ENCODE results near the gene AP3S2. TPM values are rescaled to one million over a fixed set of nuclear protein-coding genes. Genes with fewer than 3 reads are reported as not detected.
A peak's percentile ranks its signal among the peaks of the same experiment; 100 is the strongest.

Gene AP3S2
- total and polyA plus RNA-seq, 2 of the 4 experiments (the other 2 are of a cell fraction) = 12.6 to 34.1 TPM

DNA sequence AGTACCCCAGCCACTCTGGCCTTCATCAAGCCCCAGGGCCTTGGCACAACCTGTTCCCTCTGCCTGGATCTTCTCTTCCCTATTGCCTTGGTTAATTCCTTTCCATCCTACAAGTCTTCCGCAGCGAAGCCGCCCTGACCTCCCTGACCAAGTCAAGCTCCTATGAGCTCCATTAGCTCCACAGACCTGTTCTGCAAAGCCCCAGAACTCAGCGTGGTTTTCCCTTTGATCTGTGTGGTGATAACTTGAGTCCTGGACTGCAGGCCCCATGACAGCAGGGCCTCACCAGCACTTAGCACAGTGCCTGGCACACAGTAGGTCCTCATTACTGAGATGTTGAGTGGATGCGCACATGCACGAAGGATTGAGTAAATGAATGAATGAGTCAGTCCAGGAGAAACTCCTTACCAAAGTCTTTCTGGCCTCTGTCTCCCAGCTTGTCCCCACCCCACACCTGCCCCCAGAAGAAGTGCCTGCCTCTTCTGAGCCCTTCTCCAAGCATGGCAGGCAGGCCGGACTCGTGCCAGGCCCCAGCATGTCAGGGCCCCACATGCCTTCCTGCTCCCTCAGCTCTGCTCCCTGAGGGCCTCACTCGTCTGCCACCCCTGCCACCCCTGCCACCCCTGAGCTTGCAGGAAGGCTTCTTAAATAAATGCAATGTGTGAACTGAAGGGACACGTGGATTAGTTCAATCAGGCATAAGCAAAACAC is 85.5 kb downstream of the AP3S2 start:
- Histone ChIP-seq H3K79me1 (ENCODE audit: low read depth in 1 of 2, low read length in 2 of 2) (peaks cover 2 to 51% of the 10 kb centered on the region in 2 experiments; a peak in 3 of 4 replicates), H2AK9ac (replicated peaks; ENCODE audit: low read depth, low read length, poor library complexity) (peak overlapping the region; percentile 80), H3K4me2 (ENCODE audit: low read depth, low read length) (no peak overlapping the region), H3K14ac (replicated peaks; ENCODE audit: low read depth, low read length) (peak overlapping the region; percentile 15; the same call in 1 of the 2 replicates), H3K9me3 (ENCODE audit: control insufficient read depth, insufficient read depth, low read length) (no peaks in the 10 kb centered on the region), H3K36me3 (ENCODE audit: control insufficient read depth, insufficient read depth, low read length) (peaks cover 28% of the 10 kb centered on the region; the same call in 1 of the 2 replicates), H3K4me1 (ENCODE audit: control insufficient read depth, insufficient read depth, low read length) (peaks cover 18% of the 10 kb centered on the region), H3K18ac (ENCODE audit: low read depth, low read length) (no peak overlapping the region; the same call in 1 of the 2 replicates), H2BK15ac (ENCODE audit: low read depth, low read length) (peak overlapping the region; percentile 63; the same call in 1 of the 3 replicates), H3K4me3 (ENCODE audit: insufficient read depth, low read depth, low read length) (no peak overlapping the region), H3K56ac (ENCODE audit: extremely low read depth, insufficient read depth, low read length) (no peak overlapping the region), H2BK5ac (ENCODE audit: low read depth, low read length, poor library complexity, severe bottlenecking) (no peak overlapping the region), H3K23ac (ENCODE audit: low read depth, low read length) (peak overlapping the region; percentile 60; the same call in 1 of the 2 replicates), H4K20me1 (ENCODE audit: insufficient read depth, low read length) (peaks cover under 1% of the 10 kb centered on the region; the same call in 1 of the 2 replicates), H4K91ac (ENCODE audit: insufficient read depth, low read depth, low read length) (peak overlapping the region; percentile 51), H3K9ac (ENCODE audit: low read depth, low read length) (no peak overlapping the region), H4K5ac (ENCODE audit: low read depth, low read length) (no peak overlapping the region; the same call in 1 of the 2 replicates), H2BK20ac (ENCODE audit: low read depth, low read length) (peak overlapping the region; percentile 69; the same call in 1 of the 2 replicates), H2BK120ac (ENCODE audit: low read depth, low read length) (peak overlapping the region; percentile 77; the same call in 1 of the 2 replicates), H3K9me1 (ENCODE audit: insufficient read depth, low read length) (peaks cover 27% of the 10 kb centered on the region), H2AFZ (replicated peaks; ENCODE audit: low read length, poor library complexity) (no peak overlapping the region), H3K27me3 (ENCODE audit: control insufficient read depth, insufficient read depth, low read length) (no peaks in the 10 kb centered on the region), H3K4ac (ENCODE audit: low read depth, low read length) (peak overlapping the region; percentile 87), H4K8ac (ENCODE audit: low read depth in 2 of 2, low read length in 2 of 2) (peak overlapping the region in 1 of 2 experiments; percentile 84; a peak in 1 of 4 replicates), H3K27ac (ENCODE audit: insufficient read depth, low read length) (no peak overlapping the region), H2AK5ac (ENCODE audit: low read depth, low read length) (peak overlapping the region; percentile 79; the same call in 1 of the 2 replicates)
- ChIA-PET CTCF (no interaction called here), POLR2A (ENCODE audit: unreplicated experiment) (no interaction called here)
- in situ Hi-C loops (cut with MboI; ENCODE audit: low sequenced_read_pairs) = no loop called here
- DNase-seq (no peak), ATAC-seq (ENCODE audit: low read depth) (no peak)
- 100% methylated on average over 4 of the region's 10 CpGs; no CpG with 5 or more reads in 1 of the 2 experiments for WGBS, 2 experiments (ENCODE audit: extremely low coverage in 2 of 2, insufficient read length in 1 of 2)
- BruUV-seq (replicated peaks) = no TSS peak
- dilution Hi-C loops (cut with HindIII; ENCODE audit: low sequenced_read_pairs, unreplicated experiment) = no loop called here
- TF ChIP-seq MAZ (IDR thresholded peaks at IDR 0.05; ENCODE audit: borderline replicate concordance, low read depth, low read length) (no peak), BHLHE40 (IDR thresholded peaks at IDR 0.05; ENCODE audit: low read depth, low read length) (no peak), POLR2A (IDR thresholded peaks at IDR 0.05; ENCODE audit: low read depth, low read length) (no peak), SMC3 (IDR thresholded peaks at IDR 0.05; ENCODE audit: low read depth, low read length) (no peak), FOS (IDR thresholded peaks at IDR 0.05; ENCODE audit: low read depth, low read length) (no peak)
- TF ChIP-seq, protein P1, sequence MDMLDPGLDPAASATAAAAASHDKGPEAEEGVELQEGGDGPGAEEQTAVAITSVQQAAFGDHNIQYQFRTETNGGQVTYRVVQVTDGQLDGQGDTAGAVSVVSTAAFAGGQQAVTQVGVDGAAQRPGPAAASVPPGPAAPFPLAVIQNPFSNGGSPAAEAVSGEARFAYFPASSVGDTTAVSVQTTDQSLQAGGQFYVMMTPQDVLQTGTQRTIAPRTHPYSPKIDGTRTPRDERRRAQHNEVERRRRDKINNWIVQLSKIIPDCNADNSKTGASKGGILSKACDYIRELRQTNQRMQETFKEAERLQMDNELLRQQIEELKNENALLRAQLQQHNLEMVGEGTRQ (IDR thresholded peaks at IDR 0.05; ENCODE audit: low read depth, low read length) = no peak
- intact Hi-C loops (cut with micrococcal nuclease) = no loop called here
